Upper lobe of left lung (tissue), 6 donors: Measurements from ENCODE around the gene NBEA. TPM values are rescaled to one million over a fixed set of nuclear protein-coding genes. Genes with fewer than 3 reads are reported as not detected.

ENCODE experiments used
- ATAC-seq, 2 donors: fragments of 200-7000 bp; cut with Tn5 transposase; one replicate each; pipeline ENCODE4 v1.9.1; 2022; ENCODE audit warnings: mild to moderate bottlenecking in 2 of 2, moderate library complexity in 2 of 2; ENCODE audit not compliant: low FRiP score in 2 of 2
- DNase-seq, 2 donors: peaks; one replicate each; pipeline ENCODE4 v3.0.0-alpha.2; 2019 to 2020
- H3K27ac ChIP-seq, 4 donors: fragments of 200-600 bp; sonication (generic); one replicate each; pipeline ENCODE4 v1.5.1; 2016 to 2019
- H3K27me3 ChIP-seq, 4 donors: fragments of 200-600 bp; sonication (generic); one replicate each; pipeline ENCODE4 v1.5.1; 2017 to 2019
- H3K36me3 ChIP-seq, 4 donors: fragments of 200-600 bp; sonication (generic); one replicate each; pipeline ENCODE4 v1.5.1; 2016 to 2019
- H3K4me1 ChIP-seq, 4 donors: fragments of 200-600 bp; sonication (generic); one replicate each; pipeline ENCODE4 v1.5.1; 2018 to 2019
- H3K4me3 ChIP-seq, 4 donors: fragments of 200-600 bp; sonication (generic); one replicate each; pipeline ENCODE4 v1.5.1; 2017 to 2019; ENCODE audit warnings: mild to moderate bottlenecking in 2 of 4, moderate library complexity in 1 of 4
- H3K9me3 ChIP-seq, 4 donors: fragments of 200-600 bp; sonication (generic); one replicate each; pipeline ENCODE4 v1.5.1; 2018 to 2019
- CTCF ChIP-seq, 6 experiments: fragments of 450-650 bp in 4 of 6; fragments of 200-600 bp in 2 of 6; sonication (generic) in 2 of 6; IDR thresholded peaks; one replicate each; pipeline ENCODE4 v1.5.1; 2016 to 2019; ENCODE audit warnings: antibody characterized with exemption in 6 of 6
- EP300 ChIP-seq, 4 donors: sonication (generic); formaldehyde crosslinking; IDR thresholded peaks; one replicate each; pipeline ENCODE4 v1.5.1; 2017; ENCODE audit warnings: antibody characterized with exemption in 4 of 4, control low read depth in 2 of 4
- POLR2A ChIP-seq, 4 donors: fragments of 450-650 bp; IDR thresholded peaks; one replicate each; pipeline ENCODE4 v1.5.1; 2016 to 2017; ENCODE audit warnings: antibody characterized with exemption in 4 of 4, mild to moderate bottlenecking in 2 of 4
- POLR2AphosphoS5 ChIP-seq, 2 donors: sonication (generic); formaldehyde crosslinking; IDR thresholded peaks; one replicate each; pipeline ENCODE4 v1.5.1; 2017; ENCODE audit warnings: antibody characterized with exemption in 2 of 2
- WGBS, 2 donors: methylation state at CpG; one replicate each; pipeline ENCODE4 v1.1.5; 2017 to 2018; 5-methylcytosine and 5-hydroxymethylcytosine counted together
- total RNA-seq, 6 donors: library from RNA; depleted of rRNA in 4 of 6; stranded (reverse); fragments of >200 nt in 4 of 6; gene quantifications; one replicate each; pipeline versions ENCODE4 v1.1.0 to v1.2.1, GENCODE V29; 2016 to 2021
- donor health status: DM: no; HTN: no; CAD: no; lungs with moderate emphysema.
- donor health status: DM: no; HTN: yes; CAD: no; lungs with severe emphysema.

NBEA gene
- total RNA-seq, 6 donors from 2014 or later = 2.7 to 21.4 (median 5.5) TPM

GRCh38 chr13:35548790-35549189 lies 606.7 kb downstream of the NBEA start:
- no peak overlapping the region for H3K4me3 ChIP-seq
- WGBS, 2 donors = 90% methylated on average over 1 of the region's 1 CpG
- DNase-seq (no peak), ATAC-seq (no peak)
- H3K27ac ChIP-seq = no peak overlapping the region
- H3K4me1 ChIP-seq = no peaks in the 10 kb centered on the region
- H3K9me3 ChIP-seq = no peaks in the 10 kb centered on the region
- TF ChIP-seq CTCF (IDR thresholded peaks at IDR 0.05) (no peak), POLR2A (IDR thresholded peaks at IDR 0.05) (no peak), POLR2AphosphoS5 (IDR thresholded peaks at IDR 0.05) (no peak), EP300 (IDR thresholded peaks at IDR 0.05) (no peak)
- no peaks in the 10 kb centered on the region for H3K27me3 ChIP-seq
- no peaks in the 10 kb centered on the region for H3K36me3 ChIP-seq

- no peak overlapping the region for H3K4me3 ChIP-seq
- no peaks in the 10 kb centered on the region for H3K27me3 ChIP-seq
- no peaks in the 10 kb centered on the region for H3K36me3 ChIP-seq
- DNase-seq (no peak), ATAC-seq (no peak)
- TF ChIP-seq EP300 (IDR thresholded peaks at IDR 0.05) (no peak), POLR2AphosphoS5 (IDR thresholded peaks at IDR 0.05) (no peak), POLR2A (IDR thresholded peaks at IDR 0.05) (no peak), CTCF (IDR thresholded peaks at IDR 0.05) (no peak)
- H3K4me1 ChIP-seq = no peaks in the 10 kb centered on the region
- no peaks in the 10 kb centered on the region for H3K9me3 ChIP-seq
- H3K27ac ChIP-seq = no peak overlapping the region
Measured at GRCh38 chr13:35549481-35549880, 607.4 kb downstream of the NBEA start.

GRCh38 chr13:35552172-35552844 lies 610.2 kb downstream of the NBEA start:
- Histone ChIP-seq H3K4me1 (no peaks in the 10 kb centered on the region), H3K27ac (no peak overlapping the region), H3K4me3 (no peak overlapping the region), H3K9me3 (no peaks in the 10 kb centered on the region), H3K27me3 (no peaks in the 10 kb centered on the region), H3K36me3 (no peaks in the 10 kb centered on the region)
- no peak for TF ChIP-seq EP300 (IDR thresholded peaks at IDR 0.05)
- no peak for TF ChIP-seq CTCF (IDR thresholded peaks at IDR 0.05)
- no peak for TF ChIP-seq POLR2AphosphoS5 (IDR thresholded peaks at IDR 0.05)
- TF ChIP-seq POLR2A (IDR thresholded peaks at IDR 0.05) = no peak
- 68 to 85% methylated on average over 3 of the region's 3 CpGs for WGBS, 2 donors
- no peak for ATAC-seq
- DNase-seq = no peak

- ATAC-seq = no peak
- H3K27me3 ChIP-seq = no peaks in the 10 kb centered on the region
- H3K27ac ChIP-seq = no peak overlapping the region
- H3K36me3 ChIP-seq = no peaks in the 10 kb centered on the region
- H3K9me3 ChIP-seq = no peaks in the 10 kb centered on the region
- no peaks in the 10 kb centered on the region for H3K4me1 ChIP-seq
- DNase-seq = no peak
- TF ChIP-seq EP300 (IDR thresholded peaks at IDR 0.05) = no peak
- TF ChIP-seq POLR2AphosphoS5 (IDR thresholded peaks at IDR 0.05) = no peak
- TF ChIP-seq POLR2A (IDR thresholded peaks at IDR 0.05) = no peak
- TF ChIP-seq CTCF (IDR thresholded peaks at IDR 0.05) = no peak
- WGBS, 2 donors = 79 to 81% methylated on average over 3 of the region's 3 CpGs
- no peak overlapping the region for H3K4me3 ChIP-seq
Measured at GRCh38 chr13:35554972-35555623, 613.0 kb downstream of the NBEA start.

GRCh38 chr13:35557475-35557874 lies 615.4 kb downstream of the NBEA start:
- 73 to 81% methylated on average over 3 of the region's 3 CpGs for WGBS, 2 donors
- Histone ChIP-seq H3K4me3 (no peak overlapping the region), H3K36me3 (no peaks in the 10 kb centered on the region), H3K27me3 (no peaks in the 10 kb centered on the region), H3K9me3 (no peaks in the 10 kb centered on the region), H3K4me1 (no peaks in the 10 kb centered on the region), H3K27ac (no peak overlapping the region)
- DNase-seq (no peak), ATAC-seq (no peak)
- TF ChIP-seq POLR2AphosphoS5 (IDR thresholded peaks at IDR 0.05) (no peak), EP300 (IDR thresholded peaks at IDR 0.05) (no peak), CTCF (IDR thresholded peaks at IDR 0.05) (no peak), POLR2A (IDR thresholded peaks at IDR 0.05) (no peak)
